ENCODE measurements around the gene ZNF217.

DNA sequence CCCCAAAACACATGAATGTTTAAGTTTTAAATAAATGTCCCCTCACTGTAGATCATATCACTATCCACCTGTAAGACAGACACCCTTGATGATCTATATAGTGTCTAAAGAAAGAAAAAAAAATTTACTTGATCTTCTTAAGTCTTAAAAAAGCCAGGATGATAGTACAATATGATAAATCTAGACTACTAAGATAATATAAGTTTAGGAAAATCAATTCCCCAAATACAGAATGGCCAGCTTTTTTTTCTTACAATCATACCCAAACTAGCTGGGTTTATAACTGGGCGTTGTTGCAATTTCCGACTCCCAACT lies 14.4 kb downstream of the ZNF217 start:
- TF ChIP-seq, protein P1, sequence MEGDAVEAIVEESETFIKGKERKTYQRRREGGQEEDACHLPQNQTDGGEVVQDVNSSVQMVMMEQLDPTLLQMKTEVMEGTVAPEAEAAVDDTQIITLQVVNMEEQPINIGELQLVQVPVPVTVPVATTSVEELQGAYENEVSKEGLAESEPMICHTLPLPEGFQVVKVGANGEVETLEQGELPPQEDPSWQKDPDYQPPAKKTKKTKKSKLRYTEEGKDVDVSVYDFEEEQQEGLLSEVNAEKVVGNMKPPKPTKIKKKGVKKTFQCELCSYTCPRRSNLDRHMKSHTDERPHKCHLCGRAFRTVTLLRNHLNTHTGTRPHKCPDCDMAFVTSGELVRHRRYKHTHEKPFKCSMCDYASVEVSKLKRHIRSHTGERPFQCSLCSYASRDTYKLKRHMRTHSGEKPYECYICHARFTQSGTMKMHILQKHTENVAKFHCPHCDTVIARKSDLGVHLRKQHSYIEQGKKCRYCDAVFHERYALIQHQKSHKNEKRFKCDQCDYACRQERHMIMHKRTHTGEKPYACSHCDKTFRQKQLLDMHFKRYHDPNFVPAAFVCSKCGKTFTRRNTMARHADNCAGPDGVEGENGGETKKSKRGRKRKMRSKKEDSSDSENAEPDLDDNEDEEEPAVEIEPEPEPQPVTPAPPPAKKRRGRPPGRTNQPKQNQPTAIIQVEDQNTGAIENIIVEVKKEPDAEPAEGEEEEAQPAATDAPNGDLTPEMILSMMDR (IDR thresholded peaks at IDR 0.05; ENCODE audit: poor library complexity) = no peak
- TF ChIP-seq EZH2phosphoT487 (IDR thresholded peaks at IDR 0.05; ENCODE audit: low read depth, severe bottlenecking, unreplicated experiment) (no peak), EZH2 (IDR thresholded peaks at IDR 0.05; ENCODE audit: borderline replicate concordance) (no peak)

Measured in hepatocyte (in vitro differentiated cells).